A549 (cell line): ENCODE data around the gene CBX4.

ENCODE experiments used
- CEBPB ChIP-seq, 2 experiments: fragments of >200 bp in 1 of 2; sonication (Bioruptor Twin) in 1 of 2; formaldehyde crosslinking in 1 of 2; IDR thresholded peaks; 2 replicates each; pipeline ENCODE4 v1.6.1; 2012 to 2016
- CHD2 ChIP-seq: fragments of 150-350 bp; IDR thresholded peaks from 2 replicates; pipeline ENCODE4 v1.6.1; 2014; ENCODE audit warnings: low read length; ENCODE audit not compliant: partially characterized antibody
- EHMT2 ChIP-seq: fragments of 200-600 bp; sonication (generic); IDR thresholded peaks from 2 replicates; pipeline ENCODE4 v1.6.1; 2016; ENCODE audit warnings: antibody characterized with exemption, low read depth, mild to moderate bottlenecking, moderate library complexity
- FOSL2 ChIP-seq, 2 experiments: fragments of 450-650 bp in 1 of 2; fragments of >200 bp in 1 of 2; sonication (Bioruptor Twin) in 1 of 2; formaldehyde crosslinking; IDR thresholded peaks; 2 replicates each; pipeline versions ENCODE4 v1.5.0 to v1.6.1; 2016 to 2020; ENCODE audit warnings: mild to moderate bottlenecking in 1 of 2, moderate library complexity in 1 of 2
- MYC ChIP-seq: IDR thresholded peaks from 2 replicates; pipeline ENCODE4 v1.6.1; 2012; ENCODE audit warnings: mild to moderate bottlenecking, inconsistent platforms, low read length, improper control_type of control experiment, borderline replicate concordance
- POLR2A ChIP-seq: IDR thresholded peaks from 2 replicates; pipeline ENCODE4 v1.6.1; 2012; ENCODE audit warnings: mild to moderate bottlenecking, low read length
- RAD21 ChIP-seq, 2 experiments: fragments of >200 bp in 1 of 2; sonication (Bioruptor Twin) in 1 of 2; formaldehyde crosslinking in 1 of 2; IDR thresholded peaks in 1 of 2; conservative IDR thresholded peaks in 1 of 2; 2 replicates in 1 of 2; 3 replicates in 1 of 2; pipeline ENCODE4 v1.6.1; 2012 to 2018; ENCODE audit warnings: inconsistent platforms in 1 of 2
- RFX5 ChIP-seq: fragments of 450-650 bp; IDR thresholded peaks from 2 replicates; pipeline ENCODE4 v1.7.1; 2014; ENCODE audit warnings: antibody characterized with exemption, mild to moderate bottlenecking, moderate library complexity
- SMC3 ChIP-seq: fragments of >200 bp; sonication (Bioruptor Twin); formaldehyde crosslinking; IDR thresholded peaks from 3 replicates; pipeline ENCODE4 v1.6.1; 2018; ENCODE audit warnings: inconsistent platforms
- TF ChIP-seq, protein P1 (sequence below): fragments of 450-650 bp; IDR thresholded peaks from 2 replicates; pipeline ENCODE4 v1.6.1; 2014; ENCODE audit warnings: antibody characterized with exemption
- TF ChIP-seq, protein P2 (sequence below): fragments of >200 bp; sonication (Bioruptor Twin); formaldehyde crosslinking; IDR thresholded peaks from 3 replicates; pipeline ENCODE4 v1.5.1; 2016

DNA sequence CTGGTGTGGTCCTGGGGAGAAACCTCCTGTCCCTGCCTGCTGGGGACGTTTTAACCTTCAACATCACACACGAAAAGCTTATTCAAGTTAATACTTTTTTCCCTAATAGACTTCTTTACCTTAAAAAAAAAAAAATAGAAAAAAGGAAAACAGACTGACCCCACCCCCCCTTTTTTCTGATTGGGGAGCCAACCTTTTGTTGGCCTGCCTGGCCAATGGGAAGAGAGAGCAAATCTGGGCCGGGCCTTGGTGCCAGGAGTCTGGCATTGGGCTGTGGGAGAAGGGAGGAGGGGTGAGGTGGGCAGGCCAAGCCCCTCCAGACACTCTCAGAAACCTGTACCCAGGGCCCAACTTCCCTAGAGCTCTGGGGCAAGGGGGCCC is 45.3 kb downstream of the CBX4 start:
- TF ChIP-seq MYC, result no peak
- no peak for TF ChIP-seq POLR2A
- TF ChIP-seq, protein P1, sequence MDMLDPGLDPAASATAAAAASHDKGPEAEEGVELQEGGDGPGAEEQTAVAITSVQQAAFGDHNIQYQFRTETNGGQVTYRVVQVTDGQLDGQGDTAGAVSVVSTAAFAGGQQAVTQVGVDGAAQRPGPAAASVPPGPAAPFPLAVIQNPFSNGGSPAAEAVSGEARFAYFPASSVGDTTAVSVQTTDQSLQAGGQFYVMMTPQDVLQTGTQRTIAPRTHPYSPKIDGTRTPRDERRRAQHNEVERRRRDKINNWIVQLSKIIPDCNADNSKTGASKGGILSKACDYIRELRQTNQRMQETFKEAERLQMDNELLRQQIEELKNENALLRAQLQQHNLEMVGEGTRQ, result no peak
- TF ChIP-seq SMC3, result no peak
- TF ChIP-seq EHMT2, result no peak
- TF ChIP-seq CHD2, result no peak
- TF ChIP-seq CEBPB (IDR thresholded peaks at IDR 0.05), result no peak
- TF ChIP-seq FOSL2 (IDR thresholded peaks at IDR 0.05), result no peak
- TF ChIP-seq FOSL2 (CRISPR knock-in tag; IDR thresholded peaks at IDR 0.05), result no peak
- TF ChIP-seq, protein P2, sequence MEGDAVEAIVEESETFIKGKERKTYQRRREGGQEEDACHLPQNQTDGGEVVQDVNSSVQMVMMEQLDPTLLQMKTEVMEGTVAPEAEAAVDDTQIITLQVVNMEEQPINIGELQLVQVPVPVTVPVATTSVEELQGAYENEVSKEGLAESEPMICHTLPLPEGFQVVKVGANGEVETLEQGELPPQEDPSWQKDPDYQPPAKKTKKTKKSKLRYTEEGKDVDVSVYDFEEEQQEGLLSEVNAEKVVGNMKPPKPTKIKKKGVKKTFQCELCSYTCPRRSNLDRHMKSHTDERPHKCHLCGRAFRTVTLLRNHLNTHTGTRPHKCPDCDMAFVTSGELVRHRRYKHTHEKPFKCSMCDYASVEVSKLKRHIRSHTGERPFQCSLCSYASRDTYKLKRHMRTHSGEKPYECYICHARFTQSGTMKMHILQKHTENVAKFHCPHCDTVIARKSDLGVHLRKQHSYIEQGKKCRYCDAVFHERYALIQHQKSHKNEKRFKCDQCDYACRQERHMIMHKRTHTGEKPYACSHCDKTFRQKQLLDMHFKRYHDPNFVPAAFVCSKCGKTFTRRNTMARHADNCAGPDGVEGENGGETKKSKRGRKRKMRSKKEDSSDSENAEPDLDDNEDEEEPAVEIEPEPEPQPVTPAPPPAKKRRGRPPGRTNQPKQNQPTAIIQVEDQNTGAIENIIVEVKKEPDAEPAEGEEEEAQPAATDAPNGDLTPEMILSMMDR, result no peak
- TF ChIP-seq RFX5, result no peak
- TF ChIP-seq RAD21 (conservative IDR thresholded peaks at IDR 0.05 in 1 of 2, IDR thresholded peaks at IDR 0.05 in 1 of 2), result no peak
